OCI-M1 (cell line): Measurements from ENCODE around the gene ERCC6L2.

Experiments
- DNase-seq: peaks from one replicate; lab custom pipeline; 2025; lab: John Stamatoyannopoulos, UW

The ERCC6L2 gene

GRCh38 chr9:95875305-95876137 is at the start of gene ERCC6L2:
Gene ERCC6L2 (plus strand): TSS chr9:95875691. CDS start chr9:95876039, 348 bp downstream.
- peak; percentile 98 for DNase-seq

- DNase-seq, result no peak
Measured at GRCh38 chr9:95826183-95826838, 49.2 kb upstream of the ERCC6L2 start.

- no peak for DNase-seq
Measured at GRCh38 chr9:95830768-95831167, 44.7 kb upstream of the ERCC6L2 start.

- DNase-seq, result no peak
Measured at GRCh38 chr9:95831810-95832209, 43.7 kb upstream of the ERCC6L2 start.

- no peak for DNase-seq
Measured at GRCh38 chr9:95833546-95834178, 41.8 kb upstream of the ERCC6L2 start.

- peak; percentile 90 for DNase-seq
Measured at GRCh38 chr9:95834281-95834907, 41.1 kb upstream of the ERCC6L2 start.

- no peak for DNase-seq
Measured at GRCh38 chr9:95835393-95835792, 40.1 kb upstream of the ERCC6L2 start.

GRCh38 chr9:95836072-95836471 is 39.4 kb upstream of the ERCC6L2 start:
- DNase-seq, result no peak

GRCh38 chr9:95839012-95839411 is 36.5 kb upstream of the ERCC6L2 start:
- no peak for DNase-seq

- DNase-seq, result no peak
Measured at GRCh38 chr9:95840074-95840473, 35.4 kb upstream of the ERCC6L2 start.

GRCh38 chr9:95841377-95841776 is 34.1 kb upstream of the ERCC6L2 start:
- no peak for DNase-seq

GRCh38 chr9:95845751-95846150 is 29.7 kb upstream of the ERCC6L2 start:
- DNase-seq, result no peak

- no peak for DNase-seq
Measured at GRCh38 chr9:95848764-95849163, 26.7 kb upstream of the ERCC6L2 start.

- no peak for DNase-seq
Measured at GRCh38 chr9:95852059-95853032, 23.1 kb upstream of the ERCC6L2 start.

- no peak for DNase-seq
Measured at GRCh38 chr9:95854386-95855020, 21.0 kb upstream of the ERCC6L2 start.

- DNase-seq, result no peak
Measured at GRCh38 chr9:95855961-95856360, 19.5 kb upstream of the ERCC6L2 start.

GRCh38 chr9:95857124-95857523 is 18.4 kb upstream of the ERCC6L2 start:
- no peak for DNase-seq

- no peak for DNase-seq
Measured at GRCh38 chr9:95857896-95858295, 17.6 kb upstream of the ERCC6L2 start.

GRCh38 chr9:95862343-95862742 is 13.1 kb upstream of the ERCC6L2 start:
- DNase-seq, result no peak

- DNase-seq, result no peak
Measured at GRCh38 chr9:95864852-95865580, 10.5 kb upstream of the ERCC6L2 start.
